Measurements from ENCODE around the gene FGFRL1. TPM values are rescaled to one million over a fixed set of nuclear protein-coding genes. Genes with fewer than 3 reads are reported as not detected.

The FGFRL1 gene
- total RNA-seq, 1 donor from 2014 or later: 22.2 TPM

- no peak for DNase-seq
- ATAC-seq (ENCODE audit: poor library complexity): no peak
- intact Hi-C loops (cut with DNase I): no loop called here
Observed at GRCh38 chr4:1055721-1056590, 44.5 kb downstream of the FGFRL1 start.

- DNase-seq (no peak), ATAC-seq (ENCODE audit: poor library complexity) (no peak)
- intact Hi-C loops (cut with DNase I): no loop called here
Observed at GRCh38 chr4:1056671-1057402, 45.4 kb downstream of the FGFRL1 start.

GRCh38 chr4:1057403-1057745 lies 45.9 kb downstream of the FGFRL1 start:
- DNase-seq (no peak), ATAC-seq (ENCODE audit: poor library complexity) (no peak)
- intact Hi-C loops (cut with DNase I): no loop called here

GRCh38 chr4:1058198-1058996 lies 47.0 kb downstream of the FGFRL1 start:
- ATAC-seq (ENCODE audit: poor library complexity) (peak; percentile 81), DNase-seq (no peak)
- intact Hi-C loops (cut with DNase I): no loop called here

- DNase-seq: no peak
- intact Hi-C loops (cut with DNase I): no loop called here
- no peak for ATAC-seq (ENCODE audit: poor library complexity)
Observed at GRCh38 chr4:1058997-1059665, 47.7 kb downstream of the FGFRL1 start.

- no peak for ATAC-seq (ENCODE audit: poor library complexity)
- no peak for DNase-seq
- intact Hi-C loops (cut with DNase I): no loop called here
Observed at GRCh38 chr4:1060121-1060520, 48.7 kb downstream of the FGFRL1 start.

- DNase-seq (no peak), ATAC-seq (ENCODE audit: poor library complexity) (no peak)
- intact Hi-C loops (cut with DNase I): no loop called here
Observed at GRCh38 chr4:1060621-1061020, 49.2 kb downstream of the FGFRL1 start.

- intact Hi-C loops (cut with DNase I): no loop called here
- ATAC-seq (ENCODE audit: poor library complexity) (no peak), DNase-seq (no peak)
Observed at GRCh38 chr4:1061056-1061700, 49.8 kb downstream of the FGFRL1 start.

GRCh38 chr4:1061760-1062159 lies 50.3 kb downstream of the FGFRL1 start:
- DNase-seq (no peak), ATAC-seq (ENCODE audit: poor library complexity) (no peak)
- intact Hi-C loops (cut with DNase I): no loop called here

GRCh38 chr4:1062419-1062818 lies 51.0 kb downstream of the FGFRL1 start:
- no peak for ATAC-seq (ENCODE audit: poor library complexity)

GRCh38 chr4:1065732-1066131 lies 54.3 kb downstream of the FGFRL1 start:
- ATAC-seq (ENCODE audit: poor library complexity) (no peak), DNase-seq (no peak)
- intact Hi-C loops (cut with DNase I): no loop called here

More at GRCh38 chr4:1062419-1062818, 51.0 kb downstream of the FGFRL1 start:
- intact Hi-C loops (cut with DNase I): no loop called here
- no peak for DNase-seq

GRCh38 chr4:1069394-1069793 lies 58.0 kb downstream of the FGFRL1 start:
- DNase-seq (no peak), ATAC-seq (ENCODE audit: poor library complexity) (no peak)
- intact Hi-C loops (cut with DNase I): no loop called here

GRCh38 chr4:1072830-1073446 lies 61.5 kb downstream of the FGFRL1 start:
- intact Hi-C loops (cut with DNase I): no loop called here
- DNase-seq: no peak
- ATAC-seq (ENCODE audit: poor library complexity): peak; percentile 58

GRCh38 chr4:1074077-1074476 lies 62.7 kb downstream of the FGFRL1 start:
- intact Hi-C loops (cut with DNase I): no loop called here
- DNase-seq (no peak), ATAC-seq (ENCODE audit: poor library complexity) (no peak)

GRCh38 chr4:1075225-1075624 lies 63.8 kb downstream of the FGFRL1 start:
- intact Hi-C loops (cut with DNase I): no loop called here
- no peak for DNase-seq
- no peak for ATAC-seq (ENCODE audit: poor library complexity)

GRCh38 chr4:1075809-1076699 lies 64.6 kb downstream of the FGFRL1 start:
- ATAC-seq (ENCODE audit: poor library complexity): no peak
- DNase-seq: no peak
- intact Hi-C loops (cut with DNase I): no loop called here

Data from Right ventricle myocardium superior (tissue), 1 donor.